Neural cell (in vitro differentiated cells): ENCODE measurements around the gene ASPDH.

Experiments
- EP300 ChIP-seq: fragments of 450-650 bp; conservative IDR thresholded peaks from 2 replicates; pipeline ENCODE4 v1.6.1; 2014; ENCODE audit warnings: antibody characterized with exemption, mild to moderate bottlenecking, moderate library complexity; ENCODE audit not compliant: poor library complexity, severe bottlenecking
- MXI1 ChIP-seq: fragments of 450-650 bp; conservative IDR thresholded peaks from 2 replicates; pipeline ENCODE4 v1.6.1; 2014; ENCODE audit warnings: antibody characterized with exemption, mild to moderate bottlenecking; ENCODE audit not compliant: poor library complexity, severe bottlenecking
- POLR2AphosphoS5 ChIP-seq: IDR thresholded peaks from 2 replicates; pipeline ENCODE4 v1.6.1; 2012
- RAD21 ChIP-seq: fragments of 450-650 bp; conservative IDR thresholded peaks from 2 replicates; pipeline ENCODE4 v1.6.1; 2014; ENCODE audit warnings: antibody characterized with exemption, mild to moderate bottlenecking, moderate library complexity
- TF ChIP-seq, protein P1 (sequence below): fragments of 450-650 bp; IDR thresholded peaks from 2 replicates; pipeline ENCODE4 v1.5.1; 2014; ENCODE audit warnings: antibody characterized with exemption, mild to moderate bottlenecking, moderate library complexity; ENCODE audit not compliant: poor library complexity, severe bottlenecking

DNA sequence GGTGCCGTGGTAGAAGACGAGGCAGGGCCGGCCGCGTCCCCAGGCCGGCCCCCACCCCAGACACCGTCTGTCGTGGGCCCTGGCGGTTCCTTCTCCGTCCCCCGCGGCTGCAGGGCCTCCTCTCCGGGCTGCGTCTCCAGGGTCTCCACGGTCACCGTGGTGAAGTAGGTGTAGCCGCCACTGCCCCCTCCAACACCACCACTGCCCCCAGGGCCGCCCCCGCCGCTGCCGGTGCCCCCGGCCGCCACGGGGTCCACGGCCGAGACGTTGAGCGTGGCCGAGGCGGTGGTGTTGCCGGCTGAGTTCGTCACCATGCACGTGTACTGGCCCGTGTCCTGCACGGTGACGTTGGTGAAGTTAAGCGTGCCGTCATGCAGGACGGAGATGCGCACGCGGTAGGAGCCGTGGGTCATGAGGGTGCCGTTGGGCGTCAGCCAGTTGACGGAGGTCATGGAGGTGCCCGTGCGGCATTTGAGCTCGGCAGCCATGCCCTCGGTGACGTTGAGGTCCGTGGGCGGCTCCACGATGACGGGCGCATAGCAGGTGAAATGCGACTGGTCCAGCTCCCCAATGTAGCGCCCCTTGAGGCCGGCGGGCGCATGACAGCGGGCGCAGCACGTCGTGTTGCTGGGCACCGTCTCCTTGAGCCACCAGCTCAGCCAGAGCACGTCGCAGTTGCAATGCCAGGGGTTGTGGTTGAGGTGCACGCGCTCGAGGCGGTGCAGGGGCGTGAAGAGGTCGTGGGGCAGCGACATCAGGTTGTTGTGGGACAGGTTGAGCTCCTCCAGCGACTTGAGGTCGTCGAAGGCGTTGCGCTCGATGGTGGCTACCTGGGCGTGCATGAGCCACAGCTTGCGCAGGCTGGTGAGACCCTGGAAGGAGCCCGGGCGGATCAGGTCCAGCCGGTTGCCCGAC lies 4.6 kb upstream of the ASPDH start:
- TF ChIP-seq, protein P1, sequence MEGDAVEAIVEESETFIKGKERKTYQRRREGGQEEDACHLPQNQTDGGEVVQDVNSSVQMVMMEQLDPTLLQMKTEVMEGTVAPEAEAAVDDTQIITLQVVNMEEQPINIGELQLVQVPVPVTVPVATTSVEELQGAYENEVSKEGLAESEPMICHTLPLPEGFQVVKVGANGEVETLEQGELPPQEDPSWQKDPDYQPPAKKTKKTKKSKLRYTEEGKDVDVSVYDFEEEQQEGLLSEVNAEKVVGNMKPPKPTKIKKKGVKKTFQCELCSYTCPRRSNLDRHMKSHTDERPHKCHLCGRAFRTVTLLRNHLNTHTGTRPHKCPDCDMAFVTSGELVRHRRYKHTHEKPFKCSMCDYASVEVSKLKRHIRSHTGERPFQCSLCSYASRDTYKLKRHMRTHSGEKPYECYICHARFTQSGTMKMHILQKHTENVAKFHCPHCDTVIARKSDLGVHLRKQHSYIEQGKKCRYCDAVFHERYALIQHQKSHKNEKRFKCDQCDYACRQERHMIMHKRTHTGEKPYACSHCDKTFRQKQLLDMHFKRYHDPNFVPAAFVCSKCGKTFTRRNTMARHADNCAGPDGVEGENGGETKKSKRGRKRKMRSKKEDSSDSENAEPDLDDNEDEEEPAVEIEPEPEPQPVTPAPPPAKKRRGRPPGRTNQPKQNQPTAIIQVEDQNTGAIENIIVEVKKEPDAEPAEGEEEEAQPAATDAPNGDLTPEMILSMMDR: no peak
- TF ChIP-seq RAD21: no peak
- TF ChIP-seq EP300: no peak
- no peak for TF ChIP-seq POLR2AphosphoS5
- no peak for TF ChIP-seq MXI1
